Putamen (tissue), 1 donor: ENCODE measurements around the gene FGF3.

Experiments
- DNase-seq: peaks from one replicate; pipeline ENCODE4 v3.0.0-alpha.2; 2016; ENCODE audit warnings: low spot score

FGF3 gene

GRCh38 chr11:69804769-69805508, 14.3 kb downstream of the FGF3 start:
- DNase-seq: no peak

GRCh38 chr11:69803604-69804218, 15.5 kb downstream of the FGF3 start:
- no peak for DNase-seq

- DNase-seq: no peak
These were observed 16.2 kb downstream of the FGF3 start for GRCh38 chr11:69803022-69803421.

- no peak for DNase-seq
These were observed 16.6 kb downstream of the FGF3 start for GRCh38 chr11:69802590-69802989.

GRCh38 chr11:69801513-69802335, 17.5 kb downstream of the FGF3 start:
- DNase-seq: no peak

GRCh38 chr11:69800278-69800677, 18.9 kb downstream of the FGF3 start:
- DNase-seq: no peak

GRCh38 chr11:69799582-69799981, 19.6 kb downstream of the FGF3 start:
- DNase-seq: no peak

- no peak for DNase-seq
These were observed 20.1 kb downstream of the FGF3 start for GRCh38 chr11:69799097-69799496.

- no peak for DNase-seq
These were observed 21.3 kb downstream of the FGF3 start for GRCh38 chr11:69797737-69798528.

GRCh38 chr11:69797156-69797555, 22.1 kb downstream of the FGF3 start:
- DNase-seq: no peak

GRCh38 chr11:69796063-69796462, 23.2 kb downstream of the FGF3 start:
- DNase-seq: no peak

- DNase-seq: no peak
These were observed 27.7 kb downstream of the FGF3 start for GRCh38 chr11:69791276-69792180.

- DNase-seq: no peak
These were observed 30.3 kb downstream of the FGF3 start for GRCh38 chr11:69788956-69789355.

- DNase-seq: no peak
These were observed 31.3 kb downstream of the FGF3 start for GRCh38 chr11:69787906-69788305.

- DNase-seq: no peak
These were observed 31.8 kb downstream of the FGF3 start for GRCh38 chr11:69787457-69787856.

- DNase-seq: no peak
These were observed 38.0 kb downstream of the FGF3 start for GRCh38 chr11:69781241-69781640.

- no peak for DNase-seq
These were observed 40.8 kb downstream of the FGF3 start for GRCh38 chr11:69778373-69778772.

GRCh38 chr11:69775163-69775755, 44.0 kb downstream of the FGF3 start, which contains the start of gene FGF4:
FGF4 (minus strand) TSS chr11:69775341; CDS start chr11:69775084, 257 bp downstream.
- DNase-seq: no peak

GRCh38 chr11:69774354-69775162, 44.7 kb downstream of the FGF3 start:
- no peak for DNase-seq
